Motor neuron (in vitro differentiated cells): ENCODE measurements around the gene SFI1. TPM values are rescaled to one million over a fixed set of nuclear protein-coding genes. Genes with fewer than 3 reads are reported as not detected.

Source experiments
- ATAC-seq, 8 experiments: fragments of 200-7000 bp; cut with Tn5 transposase; replicated peaks in 6 of 8; 2 replicates each; pipeline ENCODE4 v1.8.0; 2021; ENCODE audit warnings: mild to moderate bottlenecking in 8 of 8, moderate library complexity in 8 of 8
- H3K27ac ChIP-seq, 2 donors: fragments of 250-450 bp; sonication (Bioruptor Pico); 2 replicates each; pipeline ENCODE4 v1.9.0; 2021; ENCODE audit warnings: antibody characterized with exemption in 2 of 2, mild to moderate bottlenecking in 2 of 2, moderate library complexity in 1 of 2
- H3K4me1 ChIP-seq, 2 donors: fragments of 250-450 bp; sonication (Bioruptor Pico); replicated peaks in 1 of 2; 2 replicates each; pipeline ENCODE4 v1.6.1; 2021; ENCODE audit warnings: antibody characterized with exemption in 2 of 2, mild to moderate bottlenecking in 2 of 2, moderate library complexity in 1 of 2
- H3K4me3 ChIP-seq, 5 donors: fragments of 250-450 bp; sonication (Bioruptor Pico); 2 replicates each; pipeline ENCODE4 v1.9.0; 2021; ENCODE audit warnings: antibody characterized with exemption in 5 of 5, mild to moderate bottlenecking in 5 of 5, moderate library complexity in 4 of 5
- WGBS, 10 experiments: fragments of 450-650 bp; shearing (Covaris generic); methylation state at CpG; one replicate each; pipeline ENCODE4 v1.0.0; 2022; 5-methylcytosine and 5-hydroxymethylcytosine counted together
- in situ Hi-C, 9 experiments: fragments of 400-800 bp; cut with MboI; loops; one replicate each; pipeline ENCODE4 v1.15.0; 2021; ENCODE audit warnings: low sequenced_read_pairs in 9 of 9, low pct_unique_long_range_greater_than_20kb in 2 of 9; ENCODE audit not compliant: unreplicated experiment in 9 of 9
- total RNA-seq, 8 experiments: library from RNA; unstranded; fragments of 300-600 nt; gene quantifications; 2 replicates each; pipeline versions ENCODE4 v1.2.3 to v1.2.4, GENCODE V29; 2022

SFI1 gene
- total RNA-seq, 8 experiments from 2014 or later = 5.2 to 23.1 (median 14.4) TPM

GRCh38 chr22:31611061-31611760 is 114.9 kb downstream of the SFI1 start:
- Histone ChIP-seq H3K4me1 (peaks cover 0 to 5% of the 10 kb centered on the region in 2 donors), H3K4me3 (no peak overlapping the region), H3K27ac (no peak overlapping the region)
- in situ Hi-C loops = no loop called here
- ATAC-seq = peak in 2 of 8 experiments; percentile 15 to 30
- WGBS, 10 experiments = 67 to 81% (median 80%) methylated on average over 3 to 5 of the region's 16 CpGs; no CpG with 5 or more reads in 7 of the 10 experiments

GRCh38 chr22:31612891-31613285 is 116.6 kb downstream of the SFI1 start:
- 70 to 91% methylated on average over 2 to 7 of the region's 12 CpGs; no CpG with 5 or more reads in 8 of the 10 experiments for WGBS, 10 experiments
- no peak overlapping the region for H3K27ac ChIP-seq
- ATAC-seq = peak in 1 of 8 experiments; percentile 15
- no peak overlapping the region for H3K4me3 ChIP-seq
- H3K4me1 ChIP-seq = peaks cover 0 to 5% of the 10 kb centered on the region in 2 donors
- in situ Hi-C loops = no loop called here

DNA sequence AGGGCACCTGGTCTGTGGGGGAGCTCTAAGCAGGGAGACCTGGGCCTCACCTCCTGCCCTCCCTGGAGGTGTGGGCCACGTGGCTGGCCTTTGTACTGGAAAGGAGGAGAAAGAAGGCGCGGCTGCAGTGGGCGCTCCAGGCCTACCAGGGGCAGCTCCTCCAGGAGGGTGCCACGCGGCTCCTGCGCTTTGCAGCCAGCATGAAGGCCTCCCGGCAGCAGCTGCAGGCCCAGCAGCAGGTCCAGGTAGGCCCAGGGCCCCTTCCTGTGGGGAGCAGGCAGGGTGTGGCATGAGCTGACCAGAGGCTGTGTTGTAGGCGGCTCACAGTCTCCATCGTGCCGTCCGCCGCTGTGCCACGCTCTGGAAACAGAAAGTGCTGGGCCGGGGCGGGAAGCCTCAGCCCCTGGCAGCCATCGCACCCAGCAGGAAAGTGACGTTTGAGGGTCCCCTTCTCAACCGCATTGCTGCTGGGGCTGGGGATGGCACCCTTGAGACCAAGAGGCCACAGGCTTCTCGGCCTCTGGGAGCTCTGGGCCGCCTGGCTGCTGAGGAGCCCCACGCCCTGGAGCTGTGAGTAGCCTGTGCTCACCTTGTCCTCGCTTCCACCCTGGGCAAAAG is 117.1 kb downstream of the SFI1 start:
- H3K27ac ChIP-seq = no peak overlapping the region
- no peak overlapping the region for H3K4me3 ChIP-seq
- 60 to 88% methylated on average over 1 to 2 of the region's 23 CpGs; no CpG with 5 or more reads in 8 of the 10 experiments for WGBS, 10 experiments
- in situ Hi-C loops = no loop called here
- ATAC-seq = peak in 1 of 8 experiments; percentile 5
- peaks cover 0 to 5% of the 10 kb centered on the region in 2 donors for H3K4me1 ChIP-seq

DNA sequence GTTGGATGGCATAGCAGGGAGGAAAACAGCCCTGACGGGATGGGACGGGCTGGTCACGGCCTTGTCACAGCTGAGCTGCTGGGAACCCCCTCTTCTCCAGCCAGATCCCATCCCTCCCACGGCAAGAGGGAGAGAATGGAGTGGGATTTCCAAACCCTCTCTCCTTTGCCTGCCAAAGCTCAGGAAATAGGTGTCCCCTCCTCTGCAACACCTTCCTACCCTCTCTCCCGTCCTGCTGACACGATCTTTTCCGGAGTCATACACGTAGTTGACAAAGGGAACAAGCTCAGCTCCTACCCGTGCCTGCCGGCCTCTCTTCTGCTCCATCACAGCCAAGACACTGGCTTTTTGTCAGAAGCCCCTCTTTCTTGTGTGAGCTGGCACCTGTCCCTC is 117.6 kb downstream of the SFI1 start:
- Histone ChIP-seq H3K27ac (no peak overlapping the region), H3K4me3 (no peak overlapping the region), H3K4me1 (peaks cover 3 to 6% of the 10 kb centered on the region in 2 donors)
- peak in 1 of 8 experiments; percentile 1 for ATAC-seq
- 80 to 100% (median 89%) methylated on average over 1 to 3 of the region's 10 CpGs; no CpG with 5 or more reads in 5 of the 10 experiments for WGBS, 10 experiments
- in situ Hi-C loops = no loop called here

DNA sequence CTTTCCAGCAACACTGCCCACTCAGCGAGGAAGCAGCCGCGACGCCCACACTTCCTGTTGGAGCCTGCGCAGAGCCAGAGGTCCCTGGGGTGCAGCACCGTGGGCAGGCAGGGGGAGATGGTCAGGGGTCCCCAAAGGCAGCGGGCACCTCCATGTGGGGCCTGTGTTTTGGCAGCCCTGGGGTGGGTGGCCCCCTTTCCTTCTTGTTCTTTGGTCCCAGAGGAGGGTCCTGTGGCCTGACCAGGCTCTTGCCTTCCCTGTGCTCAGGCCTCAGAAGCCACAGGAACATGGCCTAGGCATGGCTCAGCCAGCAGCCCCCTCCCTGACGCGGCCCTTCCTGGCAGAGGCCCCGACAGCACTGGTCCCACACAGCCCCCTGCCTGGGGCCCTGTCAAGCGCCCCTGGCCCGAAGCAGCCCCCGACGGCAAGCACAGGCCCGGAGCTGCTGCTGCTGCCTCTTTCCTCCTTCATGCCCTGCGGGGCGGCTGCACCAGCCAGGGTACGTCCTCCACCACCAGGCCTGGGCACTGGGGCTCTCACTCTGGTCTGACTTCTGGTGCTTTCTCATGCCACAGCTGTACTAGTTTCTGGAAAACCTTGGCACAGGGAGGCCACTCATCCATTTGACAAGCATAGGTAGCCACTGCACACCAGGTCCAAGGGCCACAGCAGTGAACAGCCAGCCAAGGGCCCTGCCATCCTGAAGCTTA is 118.6 kb downstream of the SFI1 start:
- Histone ChIP-seq H3K4me3 (no peak overlapping the region), H3K27ac (no peak overlapping the region), H3K4me1 (peaks cover 10 to 14% of the 10 kb centered on the region in 2 donors)
- no peak for ATAC-seq
- 80 to 100% methylated on average over 2 to 4 of the region's 18 CpGs; no CpG with 5 or more reads in 8 of the 10 experiments for WGBS, 10 experiments
- in situ Hi-C loops = no loop called here

GRCh38 chr22:31615491-31615860 is 119.1 kb downstream of the SFI1 start:
- in situ Hi-C loops = no loop called here
- H3K27ac ChIP-seq = no peak overlapping the region
- peaks cover 10 to 14% of the 10 kb centered on the region in 2 donors for H3K4me1 ChIP-seq
- no peak overlapping the region for H3K4me3 ChIP-seq
- no peak for ATAC-seq
- 40 to 100% (median 80%) methylated on average over 1 to 3 of the region's 4 CpGs; no CpG with 5 or more reads in 3 of the 10 experiments for WGBS, 10 experiments

GRCh38 chr22:31615940-31616314 is 119.6 kb downstream of the SFI1 start:
- Histone ChIP-seq H3K4me1 (peaks cover 10 to 14% of the 10 kb centered on the region in 2 donors), H3K4me3 (no peak overlapping the region), H3K27ac (peak overlapping the region in 1 of 2 donors; percentile 34)
- no peak for ATAC-seq
- in situ Hi-C loops = no loop called here
- WGBS, 10 experiments = 20 to 65% (median 57%) methylated on average over 1 to 4 of the region's 4 CpGs; no CpG with 5 or more reads in 7 of the 10 experiments

DNA sequence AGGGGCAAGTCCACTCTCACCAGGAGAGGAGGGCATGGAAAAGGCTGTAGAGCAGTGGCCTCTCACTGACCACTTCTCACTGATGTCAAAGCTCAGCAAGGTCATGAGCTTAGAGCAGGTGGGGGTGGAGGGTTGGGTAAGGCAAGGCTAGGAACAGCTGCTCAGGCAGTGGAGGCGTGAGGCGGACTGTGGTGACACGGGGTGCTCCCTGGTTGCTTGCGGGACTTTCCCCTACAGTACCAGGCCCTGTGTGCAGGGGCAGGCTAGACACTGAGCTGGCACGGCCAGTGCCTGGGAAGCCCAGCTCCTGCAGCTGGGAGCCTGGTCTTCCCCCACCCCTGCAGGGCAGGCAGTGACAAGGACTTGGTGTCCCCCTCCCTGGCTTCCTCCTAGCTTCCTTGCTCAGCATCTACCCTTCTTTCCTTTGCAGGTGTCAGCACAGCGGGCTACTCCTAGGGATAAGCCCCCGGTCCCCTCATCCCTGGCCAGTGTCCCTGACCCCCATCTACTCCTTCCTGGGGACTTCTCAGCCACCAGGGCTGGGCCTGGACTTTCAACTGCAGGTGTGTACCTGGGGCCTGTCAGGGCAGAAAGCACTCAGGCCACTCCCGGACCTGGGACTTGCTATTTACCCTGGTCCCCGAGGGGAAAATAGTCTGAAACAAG is 120.1 kb downstream of the SFI1 start:
- WGBS, 10 experiments = no CpG with 5 or more reads among the region's 9 CpGs
- H3K4me1 ChIP-seq = peaks cover 10 to 14% of the 10 kb centered on the region in 2 donors
- no peak overlapping the region for H3K4me3 ChIP-seq
- in situ Hi-C loops = no loop called here
- no peak for ATAC-seq
- H3K27ac ChIP-seq = peak overlapping the region in 1 of 2 donors; percentile 34

- 97 to 100% (median 100%) methylated on average over 1 to 9 of the region's 17 CpGs; no CpG with 5 or more reads in 6 of the 10 experiments for WGBS, 10 experiments
- H3K4me1 ChIP-seq = peaks cover 10 to 14% of the 10 kb centered on the region in 2 donors
- H3K4me3 ChIP-seq = no peak overlapping the region
- in situ Hi-C loops = no loop called here
- no peak overlapping the region for H3K27ac ChIP-seq
- ATAC-seq = no peak
Measured at GRCh38 chr22:31618057-31618456, 121.7 kb downstream of the SFI1 start.

DNA sequence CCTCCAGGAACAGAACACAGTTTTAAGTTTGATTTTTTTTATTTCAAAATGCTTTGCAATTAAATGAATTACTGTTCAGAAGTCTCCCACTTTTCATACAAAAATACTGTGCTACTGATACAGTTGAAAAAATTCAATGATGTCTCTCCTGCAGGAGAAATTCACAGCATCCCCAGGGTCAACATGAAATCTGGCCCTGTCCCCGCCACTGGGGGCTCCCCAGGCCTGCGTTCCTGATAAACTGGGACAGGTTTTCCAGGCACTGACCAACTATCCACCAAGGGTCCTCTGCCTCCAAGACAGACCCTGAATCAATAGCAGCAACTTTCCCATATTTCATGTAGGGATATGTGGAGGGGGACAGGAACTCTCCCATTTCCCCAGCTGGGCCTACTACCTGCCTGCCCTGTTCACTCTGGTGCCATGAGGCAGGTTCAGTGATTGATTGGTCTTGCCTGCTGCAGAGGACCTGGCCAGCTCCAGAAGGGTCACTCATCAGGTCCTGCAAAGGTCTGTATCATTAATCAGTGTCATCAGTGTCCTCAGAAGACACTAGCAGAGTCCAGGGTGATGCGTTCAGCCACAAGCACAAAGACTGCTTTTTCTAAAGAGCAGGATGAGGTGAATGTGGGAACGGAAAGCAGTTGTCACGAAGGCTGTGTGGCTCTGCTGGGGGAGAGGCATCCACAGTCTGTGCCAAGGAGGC is 122.3 kb downstream of the SFI1 start:
- Histone ChIP-seq H3K4me3 (no peak overlapping the region), H3K27ac (peak overlapping the region; percentile 48 to 65), H3K4me1 (peaks cover 12 to 14% of the 10 kb centered on the region in 2 donors)
- peak in 5 of 8 experiments; percentile 15 to 60 (median 50) for ATAC-seq
- in situ Hi-C loops = no loop called here
- 60 to 100% (median 72%) methylated on average over 1 to 5 of the region's 5 CpGs; no CpG with 5 or more reads in 2 of the 10 experiments for WGBS, 10 experiments

DNA sequence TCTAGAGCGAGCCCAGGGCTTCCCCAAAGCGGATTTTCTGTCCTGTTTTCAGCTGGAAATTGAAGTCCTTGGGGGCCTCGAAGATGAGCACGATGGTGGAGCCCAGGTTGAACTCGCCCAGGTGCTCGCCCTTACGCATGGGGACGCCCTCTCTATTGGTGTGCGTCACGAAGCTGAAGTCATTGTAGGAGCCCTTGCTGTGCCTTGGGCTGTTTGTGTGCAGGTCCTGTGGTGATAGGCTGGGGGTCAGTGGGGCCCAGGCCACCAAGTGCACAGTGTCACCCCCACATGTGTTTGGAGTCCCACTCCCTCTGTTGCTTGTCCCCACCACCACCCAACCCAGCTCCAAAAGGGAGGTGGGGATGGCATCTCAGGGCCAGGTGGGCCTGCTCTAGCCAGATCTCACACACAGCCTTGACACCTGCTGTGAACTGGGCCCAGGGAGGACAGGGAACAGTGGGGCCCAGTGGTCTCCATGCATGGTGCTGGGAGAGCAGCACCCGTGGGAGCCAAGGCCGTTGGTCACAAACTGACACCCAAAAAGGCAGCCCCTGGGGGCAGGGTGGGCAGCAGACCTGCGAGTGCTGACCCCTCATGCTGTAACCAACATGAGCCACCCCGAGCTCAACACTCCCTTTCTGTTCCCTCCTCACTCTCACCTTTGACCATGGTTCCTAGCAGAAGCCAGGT is 123.4 kb downstream of the SFI1 start:
- Histone ChIP-seq H3K27ac (peak overlapping the region in 1 of 2 donors; percentile 65), H3K4me1 (peaks cover 23 to 24% of the 10 kb centered on the region in 2 donors), H3K4me3 (no peak overlapping the region)
- ATAC-seq = no peak
- WGBS, 10 experiments = 80 to 100% (median 98%) methylated on average over 1 to 6 of the region's 14 CpGs; no CpG with 5 or more reads in 6 of the 10 experiments
- in situ Hi-C loops = no loop called here
